Sigmoid colon (tissue), 7 donors: Measurements from ENCODE around the gene IGF2BP2. TPM values are rescaled to one million over a fixed set of nuclear protein-coding genes. Genes with fewer than 3 reads are reported as not detected.
"Not testable (repeated sequence)": the region's sequence is repeated elsewhere in the genome, so short reads cannot be mapped to it uniquely, and the experiment has no call there.

Source experiments
- DNase-seq: peaks from one replicate; pipeline ENCODE4 v3.0.0-alpha.2; 2019
- H3K27ac ChIP-seq, 4 donors: fragments of 200-600 bp; sonication (generic); one replicate each; pipeline ENCODE4 v1.5.1; 2016 to 2019; ENCODE audit warnings: mild to moderate bottlenecking in 1 of 4
- H3K27me3 ChIP-seq, 3 donors: fragments of 200-600 bp; sonication (generic); one replicate each; pipeline ENCODE4 v1.5.1; 2019; ENCODE audit warnings: mild to moderate bottlenecking in 1 of 3
- H3K36me3 ChIP-seq, 4 donors: fragments of 200-600 bp; sonication (generic); one replicate each; pipeline ENCODE4 v1.5.1; 2016 to 2019
- H3K4me1 ChIP-seq, 4 donors: fragments of 200-600 bp; sonication (generic); one replicate each; pipeline ENCODE4 v1.5.1; 2017 to 2019
- H3K4me3 ChIP-seq, 4 donors: fragments of 200-600 bp; sonication (generic); one replicate each; pipeline ENCODE4 v1.5.1; 2017 to 2019; ENCODE audit warnings: mild to moderate bottlenecking in 2 of 4, moderate library complexity in 1 of 4
- H3K9me3 ChIP-seq, 4 donors: fragments of 200-600 bp in 3 of 4; sonication (generic) in 3 of 4; one replicate each; pipeline versions ENCODE4 v1.5.1 to v1.6.1; 2013 to 2019
- EP300 ChIP-seq, 4 donors: sonication (generic); formaldehyde crosslinking; IDR thresholded peaks; one replicate each; pipeline ENCODE4 v1.6.1; 2017; ENCODE audit warnings: antibody characterized with exemption in 4 of 4
- POLR2A ChIP-seq, 2 donors: fragments of 450-650 bp; IDR thresholded peaks; one replicate each; pipeline ENCODE4 v1.6.1; 2016; ENCODE audit warnings: antibody characterized with exemption in 2 of 2, mild to moderate bottlenecking in 2 of 2, moderate library complexity in 2 of 2
- POLR2AphosphoS5 ChIP-seq, 4 donors: sonication (generic); formaldehyde crosslinking; IDR thresholded peaks; one replicate each; pipeline ENCODE4 v1.6.1; 2017; ENCODE audit warnings: antibody characterized with exemption in 4 of 4
- WGBS, 2 donors: extraction: QIAGEN DNeasy Blood & Tissue Kit; methylation state at CpG; one replicate each; pipeline ENCODE4 v1.1.7; 2013; 5-methylcytosine and 5-hydroxymethylcytosine counted together
- intact Hi-C: fragments of 100-400 bp; cut with DNase I; formaldehyde crosslinking; loops from one replicate; pipeline ENCODE4 v1.15.1; 2023
- polyA plus RNA-seq, 3 donors: library from polyadenylated mRNA; stranded (reverse); fragments of 200-250 nt; gene quantifications; one replicate each; pipeline ENCODE4 v1.2.3, GENCODE V29; 2013
- total RNA-seq, 4 donors: library from RNA; depleted of rRNA; stranded (reverse); fragments of >200 nt; gene quantifications; one replicate each; pipeline ENCODE4 v1.1.0, GENCODE V29; 2016
- TF ChIP-seq, protein P1 (sequence below), 4 experiments: fragments of 450-650 bp in 3 of 4; fragments of 200-600 bp in 1 of 4; IDR thresholded peaks; one replicate each; pipeline ENCODE4 v1.5.1; 2016 to 2019; ENCODE audit warnings: antibody characterized with exemption in 4 of 4, mild to moderate bottlenecking in 3 of 4, moderate library complexity in 2 of 4
- donor health status: healthy with polysubstance abuse.
- donor health status: Bipolar disorder and iron deficiency.
- donor health status: healthy.

Gene IGF2BP2
- total and polyA plus RNA-seq, 7 donors = 6.3 to 20.7 (median 14.7) TPM

- no peaks in the 10 kb centered on the region for H3K4me1 ChIP-seq
- H3K4me3 ChIP-seq = no peak overlapping the region
- H3K27me3 ChIP-seq = no peaks in the 10 kb centered on the region
- TF ChIP-seq, protein P1, sequence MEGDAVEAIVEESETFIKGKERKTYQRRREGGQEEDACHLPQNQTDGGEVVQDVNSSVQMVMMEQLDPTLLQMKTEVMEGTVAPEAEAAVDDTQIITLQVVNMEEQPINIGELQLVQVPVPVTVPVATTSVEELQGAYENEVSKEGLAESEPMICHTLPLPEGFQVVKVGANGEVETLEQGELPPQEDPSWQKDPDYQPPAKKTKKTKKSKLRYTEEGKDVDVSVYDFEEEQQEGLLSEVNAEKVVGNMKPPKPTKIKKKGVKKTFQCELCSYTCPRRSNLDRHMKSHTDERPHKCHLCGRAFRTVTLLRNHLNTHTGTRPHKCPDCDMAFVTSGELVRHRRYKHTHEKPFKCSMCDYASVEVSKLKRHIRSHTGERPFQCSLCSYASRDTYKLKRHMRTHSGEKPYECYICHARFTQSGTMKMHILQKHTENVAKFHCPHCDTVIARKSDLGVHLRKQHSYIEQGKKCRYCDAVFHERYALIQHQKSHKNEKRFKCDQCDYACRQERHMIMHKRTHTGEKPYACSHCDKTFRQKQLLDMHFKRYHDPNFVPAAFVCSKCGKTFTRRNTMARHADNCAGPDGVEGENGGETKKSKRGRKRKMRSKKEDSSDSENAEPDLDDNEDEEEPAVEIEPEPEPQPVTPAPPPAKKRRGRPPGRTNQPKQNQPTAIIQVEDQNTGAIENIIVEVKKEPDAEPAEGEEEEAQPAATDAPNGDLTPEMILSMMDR (IDR thresholded peaks at IDR 0.05) = no peak
- TF ChIP-seq EP300 (IDR thresholded peaks at IDR 0.05) (no peak), POLR2A (IDR thresholded peaks at IDR 0.05) (no peak), POLR2AphosphoS5 (IDR thresholded peaks at IDR 0.05) (no peak)
- WGBS, 2 donors = 72 to 87% methylated on average over 8 of the region's 8 CpGs
- H3K36me3 ChIP-seq = no peaks in the 10 kb centered on the region
- DNase-seq = no peak
- intact Hi-C loops = no loop called here
- no peak overlapping the region for H3K27ac ChIP-seq
- H3K9me3 ChIP-seq = peaks cover 0 to 4% (median 0%) of the 10 kb centered on the region in 4 donors
These were observed 33.8 kb upstream of the IGF2BP2 start for GRCh38 chr3:185858502-185859225.

DNA sequence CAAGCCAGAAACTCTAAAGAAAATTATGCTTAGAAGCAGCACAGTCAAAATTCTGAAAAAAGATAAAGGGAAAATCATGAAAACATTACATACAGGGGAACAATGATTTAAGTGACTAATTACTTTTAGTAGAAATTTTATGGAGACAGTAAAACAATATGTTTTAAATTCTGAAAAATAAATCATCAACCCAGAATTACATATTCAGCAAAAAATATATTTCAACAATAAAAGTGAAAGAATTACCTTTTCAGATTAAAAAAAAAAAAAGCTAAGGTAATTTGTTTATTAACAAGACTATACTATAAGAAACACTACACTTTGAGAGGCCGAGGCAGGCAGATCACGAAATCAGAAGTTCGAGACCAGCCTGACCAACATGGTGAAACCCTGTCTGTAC is 32.4 kb upstream of the IGF2BP2 start:
- Histone ChIP-seq H3K27me3 (no peaks in the 10 kb centered on the region), H3K9me3 (peaks cover 0 to 4% (median 0%) of the 10 kb centered on the region in 4 donors), H3K4me1 (no peaks in the 10 kb centered on the region), H3K4me3 (no peak overlapping the region), H3K36me3 (no peaks in the 10 kb centered on the region), H3K27ac (no peak overlapping the region)
- DNase-seq = no peak
- intact Hi-C loops = no loop called here
- TF ChIP-seq POLR2A (IDR thresholded peaks at IDR 0.05) (no peak), EP300 (IDR thresholded peaks at IDR 0.05) (no peak), POLR2AphosphoS5 (IDR thresholded peaks at IDR 0.05) (no peak)
- TF ChIP-seq, protein P1 (IDR thresholded peaks at IDR 0.05) = no peak
- 81 to 96% methylated on average over 3 of the region's 3 CpGs for WGBS, 2 donors

GRCh38 chr3:185856652-185857051 is 31.8 kb upstream of the IGF2BP2 start:
- Histone ChIP-seq H3K27me3 (no peaks in the 10 kb centered on the region), H3K4me1 (no peaks in the 10 kb centered on the region), H3K27ac (no peak overlapping the region), H3K36me3 (no peaks in the 10 kb centered on the region), H3K9me3 (peaks cover 0 to 4% (median 0%) of the 10 kb centered on the region in 4 donors), H3K4me3 (no peak overlapping the region)
- no peak for TF ChIP-seq POLR2A (IDR thresholded peaks at IDR 0.05)
- no peak for TF ChIP-seq EP300 (IDR thresholded peaks at IDR 0.05)
- TF ChIP-seq, protein P1 (IDR thresholded peaks at IDR 0.05) = no peak
- TF ChIP-seq POLR2AphosphoS5 (IDR thresholded peaks at IDR 0.05) = no peak
- DNase-seq = no peak
- intact Hi-C loops = no loop called here

GRCh38 chr3:185853771-185854170 is 28.9 kb upstream of the IGF2BP2 start:
- H3K9me3 ChIP-seq, H3K4me1 ChIP-seq, H3K4me3 ChIP-seq, intact Hi-C loops, H3K36me3 ChIP-seq, H3K27me3 ChIP-seq, DNase-seq, H3K27ac ChIP-seq: not testable (repeated sequence)
- 87 to 95% methylated on average over 3 of the region's 3 CpGs for WGBS, 2 donors

GRCh38 chr3:185852635-185853034 is 27.8 kb upstream of the IGF2BP2 start:
- Histone ChIP-seq H3K36me3 (no peaks in the 10 kb centered on the region), H3K27ac (no peak overlapping the region), H3K27me3 (no peaks in the 10 kb centered on the region), H3K4me3 (no peak overlapping the region), H3K9me3 (peaks cover 0 to 4% (median 0%) of the 10 kb centered on the region in 4 donors), H3K4me1 (no peaks in the 10 kb centered on the region)
- no peak for DNase-seq
- TF ChIP-seq POLR2AphosphoS5 (IDR thresholded peaks at IDR 0.05) (no peak), EP300 (IDR thresholded peaks at IDR 0.05) (no peak), POLR2A (IDR thresholded peaks at IDR 0.05) (no peak)
- TF ChIP-seq, protein P1 (IDR thresholded peaks at IDR 0.05) = no peak
- intact Hi-C loops = no loop called here
- 79 to 80% methylated on average over 4 of the region's 4 CpGs for WGBS, 2 donors
